Activated B cell treated with CpG ODN at 0.5 μM for 24 hours (primary cell): ENCODE measurements around the gene GAL. TPM values are rescaled to one million over a fixed set of nuclear protein-coding genes. Genes with fewer than 3 reads are reported as not detected.

ENCODE experiments used
- ATAC-seq: fragments of 200-7000 bp; cut with Tn5 transposase; one replicate; pipeline ENCODE4 v1.10.0; 2021; ENCODE audit warnings: low read depth, mild to moderate bottlenecking, moderate library complexity
- CTCF ChIA-PET: fragments of 350-600 bp; sonication (Branson Sonifier 250); formaldehyde crosslinking; loops from one replicate; lab custom pipeline; 2021; ENCODE audit warnings: antibody characterized with exemption; lab: Charles Lee
- POLR2A ChIA-PET: fragments of 350-600 bp; sonication (Branson Sonifier 250); formaldehyde crosslinking; loops from one replicate; lab custom pipeline; 2021; ENCODE audit warnings: antibody characterized with exemption; lab: Charles Lee
- DNase-seq: peaks from one replicate; pipeline ENCODE4 v3.0.0; 2022
- H3K27ac Mint-ChIP-seq: one replicate; pipeline ENCODE4 v1.8.0; 2020; ENCODE audit warnings: mixed read lengths
- H3K27me3 Mint-ChIP-seq: one replicate; pipeline ENCODE4 v1.8.0; 2021; ENCODE audit warnings: mixed read lengths
- H3K36me3 Mint-ChIP-seq: one replicate; pipeline ENCODE4 v1.8.0; 2021; ENCODE audit warnings: low read depth, mixed read lengths
- H3K4me1 Mint-ChIP-seq: one replicate; pipeline ENCODE4 v1.8.0; 2021; ENCODE audit warnings: mixed read lengths
- H3K4me3 Mint-ChIP-seq: one replicate; pipeline ENCODE4 v1.8.0; 2020; ENCODE audit warnings: mild to moderate bottlenecking, mixed read lengths
- H3K9me3 Mint-ChIP-seq: one replicate; pipeline ENCODE4 v1.8.0; 2020; ENCODE audit warnings: mixed read lengths
- CTCF ChIP-seq: fragments of 200-600 bp; IDR thresholded peaks from one replicate; pipeline ENCODE4 v1.8.0; 2022; ENCODE audit warnings: antibody characterized with exemption, mild to moderate bottlenecking
- intact Hi-C: fragments of 100-400 bp; cut with micrococcal nuclease; formaldehyde crosslinking; loops from one replicate; pipeline ENCODE4 v1.15.1; 2024
- total RNA-seq: library from RNA; stranded (reverse); gene quantifications from 2 replicates; pipeline ENCODE4 v1.2.3, GENCODE V29; 2022

The GAL gene
- total RNA-seq, 1 donor from 2014 or later, result not detected

DNA sequence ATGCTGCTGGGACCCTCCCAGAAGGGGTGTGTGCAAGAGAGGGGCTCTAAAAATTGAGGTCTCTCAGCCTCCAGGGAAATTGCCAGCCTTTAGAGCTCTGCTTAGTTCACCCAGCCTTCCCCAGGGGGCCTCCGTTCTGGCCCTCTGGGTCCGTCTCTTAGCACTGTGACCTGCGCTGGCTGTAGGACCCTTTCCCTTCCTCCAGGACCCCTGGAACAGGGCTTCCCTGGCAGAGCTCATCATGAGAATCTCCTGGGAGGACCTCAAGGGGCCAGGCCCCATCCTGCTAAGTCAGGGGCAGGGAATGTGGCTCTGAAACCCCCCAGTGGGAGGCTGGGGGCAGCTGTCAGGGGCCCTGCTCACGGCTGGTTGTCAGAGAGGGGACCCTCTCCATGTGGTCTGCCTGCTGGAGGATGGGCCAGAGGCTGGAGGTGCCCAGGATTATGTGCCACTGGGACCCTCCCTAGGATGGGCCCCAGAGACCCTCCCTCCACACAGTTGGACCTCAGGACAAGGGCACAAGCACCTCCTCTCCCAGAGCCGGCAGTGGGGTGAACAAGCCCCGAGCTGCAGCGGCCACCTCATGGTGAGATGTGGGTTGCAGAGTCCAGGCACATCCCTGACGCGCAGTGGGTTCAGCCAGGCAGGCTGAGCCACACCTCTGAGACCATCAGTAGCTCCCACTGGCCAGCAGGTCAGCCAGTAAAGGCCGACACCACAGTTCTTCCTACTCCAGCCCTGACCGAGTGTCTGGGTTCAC, 27.1 kb upstream of the GAL start:
- H3K9me3 Mint-ChIP-seq, result no peaks in the 10 kb centered on the region
- intact Hi-C loops, result no loop called here
- DNase-seq (no peak), ATAC-seq (no peak)
- TF ChIP-seq CTCF, result no peak
- peaks cover 16% of the 10 kb centered on the region for H3K27me3 Mint-ChIP-seq
- no peak overlapping the region for H3K4me3 Mint-ChIP-seq
- H3K4me1 Mint-ChIP-seq, result peaks cover 3% of the 10 kb centered on the region
- ChIA-PET POLR2A (no interaction called here), CTCF (no interaction called here)
- H3K36me3 Mint-ChIP-seq, result no peaks in the 10 kb centered on the region
- no peak overlapping the region for H3K27ac Mint-ChIP-seq

- POLR2A ChIA-PET, result no interaction called here
- DNase-seq, result no peak
- no peak overlapping the region for H3K27ac Mint-ChIP-seq
- intact Hi-C loops, result no loop called here
- H3K4me1 Mint-ChIP-seq, result no peaks in the 10 kb centered on the region
- no peak for ATAC-seq
- no peak for TF ChIP-seq CTCF
- H3K36me3 Mint-ChIP-seq, result no peaks in the 10 kb centered on the region
- CTCF ChIA-PET, result no interaction called here
- H3K27me3 Mint-ChIP-seq, result peaks cover 16% of the 10 kb centered on the region
- no peak overlapping the region for H3K4me3 Mint-ChIP-seq
- H3K9me3 Mint-ChIP-seq, result no peaks in the 10 kb centered on the region
These were observed 26.2 kb upstream of the GAL start for GRCh38 chr11:68658097-68658496.

GRCh38 chr11:68658661-68659060, 25.7 kb upstream of the GAL start:
- no peaks in the 10 kb centered on the region for H3K9me3 Mint-ChIP-seq
- intact Hi-C loops, result no loop called here
- no peak for TF ChIP-seq CTCF
- no peak for ATAC-seq
- no peak overlapping the region for H3K4me3 Mint-ChIP-seq
- no peak overlapping the region for H3K27ac Mint-ChIP-seq
- peaks cover 16% of the 10 kb centered on the region for H3K27me3 Mint-ChIP-seq
- CTCF ChIA-PET, result no interaction called here
- no peaks in the 10 kb centered on the region for H3K4me1 Mint-ChIP-seq
- no peak for DNase-seq
- POLR2A ChIA-PET, result no interaction called here
- H3K36me3 Mint-ChIP-seq, result no peaks in the 10 kb centered on the region

- POLR2A ChIA-PET, result no interaction called here
These were observed 25.0 kb upstream of the GAL start for GRCh38 chr11:68659158-68659921.

More at GRCh38 chr11:68659158-68659921, 25.0 kb upstream of the GAL start:
- ATAC-seq, result no peak
- CTCF ChIA-PET, result no interaction called here
- no peak overlapping the region for H3K4me3 Mint-ChIP-seq
- intact Hi-C loops, result no loop called here
- H3K36me3 Mint-ChIP-seq, result no peaks in the 10 kb centered on the region
- no peak for TF ChIP-seq CTCF
- peaks cover 16% of the 10 kb centered on the region for H3K27me3 Mint-ChIP-seq
- H3K9me3 Mint-ChIP-seq, result no peaks in the 10 kb centered on the region
- H3K4me1 Mint-ChIP-seq, result no peaks in the 10 kb centered on the region
- H3K27ac Mint-ChIP-seq, result no peak overlapping the region
- no peak for DNase-seq
